NCI-H2107 treated with DMSO at 0.1 percent for 48 hours (cell line): ENCODE results near the gene SEZ6L.

Source experiments
- DNase-seq: peaks from one replicate; lab custom pipeline; 2025; ENCODE audit not compliant: unreplicated experiment; lab: John Stamatoyannopoulos, UW

The SEZ6L gene

GRCh38 chr22:26174280-26174679, 5.0 kb downstream of the SEZ6L start:
- no peak for DNase-seq

DNA sequence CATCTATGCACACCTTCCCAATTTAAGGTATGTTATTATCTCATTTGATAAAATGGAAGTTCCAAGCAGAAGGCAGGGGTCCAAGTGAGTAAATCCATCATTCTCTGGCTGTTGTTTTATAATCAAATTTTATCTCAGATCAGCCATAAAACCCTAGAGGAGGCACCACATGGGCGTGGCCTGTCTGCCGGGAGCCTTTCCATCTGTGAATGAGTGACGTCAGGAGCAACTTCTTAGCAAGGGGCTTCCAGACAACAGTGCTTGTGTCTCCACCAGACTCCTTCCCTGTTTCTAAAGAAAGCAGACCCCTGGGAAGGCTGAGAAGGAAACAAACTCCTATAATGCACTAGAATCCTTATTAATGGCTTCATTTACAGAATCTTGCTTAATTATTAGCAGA, 13.5 kb downstream of the SEZ6L start:
- no peak for DNase-seq

- no peak for DNase-seq
Measured at GRCh38 chr22:26185190-26185589, 15.9 kb downstream of the SEZ6L start.

DNA sequence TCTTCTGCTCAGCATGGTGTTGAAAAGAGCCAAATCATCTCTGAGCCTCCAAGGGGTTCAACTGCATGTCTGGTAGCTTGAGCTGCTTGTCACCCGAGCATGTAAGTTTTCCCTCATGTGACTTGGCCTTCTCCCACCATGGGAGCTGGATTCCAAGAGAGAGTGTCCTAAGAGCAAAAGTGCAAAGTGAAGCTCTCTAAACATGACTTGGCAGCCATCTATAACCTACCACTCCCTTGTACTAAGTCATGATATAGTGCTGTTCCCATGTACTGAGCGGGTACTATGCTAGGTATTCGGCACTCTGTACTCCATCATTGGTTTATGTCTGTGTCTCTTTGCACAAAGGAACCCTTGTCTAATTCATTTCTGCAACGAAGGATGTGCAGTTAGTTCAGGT, 19.1 kb downstream of the SEZ6L start:
- DNase-seq: no peak

GRCh38 chr22:26194313-26194712, 25.1 kb downstream of the SEZ6L start:
- no peak for DNase-seq

DNA sequence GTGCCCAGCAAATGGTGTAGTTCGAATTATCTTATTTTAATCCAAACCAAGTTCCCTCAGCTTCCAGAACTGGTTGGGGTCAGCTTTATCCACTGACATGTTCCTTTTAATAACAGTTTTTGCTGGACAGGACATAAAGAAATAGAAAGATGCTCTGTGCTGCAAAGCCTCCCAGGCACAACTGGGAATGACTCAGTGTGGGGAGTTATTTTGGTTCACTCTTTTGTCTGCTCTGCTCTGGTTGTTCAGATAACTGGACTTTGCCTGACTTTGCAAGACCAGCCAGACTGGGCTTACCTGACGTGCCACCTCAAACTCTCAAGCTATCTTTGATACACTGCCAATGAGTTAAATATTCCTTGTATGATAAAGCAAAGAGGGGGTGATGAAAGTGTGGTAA, 25.6 kb downstream of the SEZ6L start:
- DNase-seq: no peak

DNA sequence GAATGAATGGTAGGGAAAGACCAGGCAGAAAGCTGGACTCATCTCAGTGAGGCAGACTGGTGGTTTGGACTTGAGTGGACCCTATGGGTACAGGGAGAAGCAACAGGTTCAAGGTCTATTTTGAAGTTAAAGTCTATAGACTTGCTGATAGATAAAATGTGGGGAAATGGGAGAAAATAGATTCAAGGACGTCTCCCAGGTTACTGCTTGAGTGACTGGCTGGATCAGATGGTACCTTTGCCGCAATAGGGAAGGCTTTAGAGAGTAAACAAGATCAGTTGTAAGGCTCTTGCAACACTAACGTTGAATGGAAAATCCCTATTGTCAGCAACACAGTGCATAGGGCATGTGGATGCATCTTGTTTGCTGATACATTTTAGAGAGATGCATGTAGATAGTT, 27.4 kb downstream of the SEZ6L start:
- no peak for DNase-seq

DNA sequence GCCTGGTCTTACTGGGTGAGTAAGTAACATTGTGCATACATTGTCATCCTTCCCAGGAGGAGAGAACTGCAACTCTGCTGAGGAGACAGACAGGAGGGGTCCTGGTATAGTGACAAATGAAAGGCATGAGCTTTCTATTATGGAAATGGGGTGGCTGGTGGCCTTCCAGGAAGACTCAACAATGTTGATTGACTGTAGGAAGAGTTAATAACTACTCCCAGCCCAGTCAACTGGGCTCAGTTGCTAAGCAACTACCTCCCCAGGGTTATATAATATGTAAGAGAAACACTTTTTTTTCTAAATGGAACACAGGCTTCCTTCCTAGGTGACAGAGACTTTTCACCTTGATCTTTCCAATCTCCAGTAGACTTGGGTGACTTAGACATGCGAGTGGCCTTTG, 28.2 kb downstream of the SEZ6L start:
- no peak for DNase-seq

GRCh38 chr22:26199665-26200064, 30.4 kb downstream of the SEZ6L start:
- DNase-seq: no peak

- no peak for DNase-seq
Measured at GRCh38 chr22:26202280-26202924, 33.1 kb downstream of the SEZ6L start.

- DNase-seq: no peak
Measured at GRCh38 chr22:26205494-26205893, 36.2 kb downstream of the SEZ6L start.

DNA sequence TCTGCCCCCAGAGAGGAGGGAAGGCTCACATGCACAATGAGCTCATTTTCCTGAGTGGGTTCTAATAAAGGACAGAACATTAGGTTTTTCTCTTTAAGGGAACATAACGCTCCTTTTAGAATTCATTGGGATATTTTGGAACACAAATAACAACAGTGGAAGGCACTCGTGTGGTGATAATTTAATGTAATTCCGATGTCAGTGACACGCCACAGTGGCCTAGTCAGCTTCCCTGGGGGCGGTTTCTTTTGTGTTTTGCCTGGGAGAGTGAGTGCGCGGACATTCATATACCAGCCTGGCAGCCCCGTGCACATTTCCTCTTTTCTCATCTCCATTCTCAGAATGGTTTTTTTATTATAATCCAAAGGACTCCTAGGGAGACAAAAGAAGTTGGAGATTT, 41.1 kb downstream of the SEZ6L start:
- DNase-seq: peak; percentile 11

DNA sequence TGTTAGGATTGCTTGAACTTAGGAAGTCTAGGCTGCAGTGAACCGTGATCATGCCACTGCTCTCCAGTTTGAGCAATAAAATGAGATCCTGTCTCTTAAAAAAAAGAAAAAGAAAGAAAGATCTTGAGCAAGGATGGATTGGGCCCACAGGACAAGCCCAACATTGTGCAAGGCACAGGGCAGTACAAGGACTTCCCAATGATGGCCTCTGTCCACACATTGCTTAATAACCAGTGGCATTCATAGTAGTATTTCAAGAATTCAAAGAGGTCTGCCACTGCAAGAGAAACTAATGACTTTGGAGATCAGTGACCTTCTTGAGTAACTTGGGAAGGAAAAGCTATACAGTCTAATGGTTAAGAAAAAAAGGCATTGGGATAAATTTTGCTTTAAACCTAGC, 44.6 kb downstream of the SEZ6L start:
- no peak for DNase-seq

DNA sequence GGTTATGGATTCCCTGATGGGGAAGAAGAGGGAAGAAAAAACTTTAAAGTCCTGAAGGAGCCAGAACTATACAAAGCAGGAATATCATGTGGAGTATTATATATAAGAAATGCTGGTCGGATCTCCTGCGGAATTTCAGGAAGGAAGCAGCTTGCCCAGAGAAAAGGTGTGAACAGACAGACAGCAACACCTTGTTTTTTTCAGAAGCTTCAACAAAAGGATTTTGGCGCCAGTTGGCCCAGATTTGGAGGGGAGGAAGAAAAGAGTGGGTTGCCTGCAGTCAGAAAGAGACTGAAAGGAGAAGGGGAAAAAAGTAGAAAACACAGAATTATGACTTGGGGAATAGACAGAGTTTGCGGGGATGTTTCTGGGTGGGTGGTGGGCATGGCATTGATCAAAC, 45.2 kb downstream of the SEZ6L start:
- no peak for DNase-seq

- DNase-seq: no peak
Measured at GRCh38 chr22:26215736-26216135, 46.5 kb downstream of the SEZ6L start.

DNA sequence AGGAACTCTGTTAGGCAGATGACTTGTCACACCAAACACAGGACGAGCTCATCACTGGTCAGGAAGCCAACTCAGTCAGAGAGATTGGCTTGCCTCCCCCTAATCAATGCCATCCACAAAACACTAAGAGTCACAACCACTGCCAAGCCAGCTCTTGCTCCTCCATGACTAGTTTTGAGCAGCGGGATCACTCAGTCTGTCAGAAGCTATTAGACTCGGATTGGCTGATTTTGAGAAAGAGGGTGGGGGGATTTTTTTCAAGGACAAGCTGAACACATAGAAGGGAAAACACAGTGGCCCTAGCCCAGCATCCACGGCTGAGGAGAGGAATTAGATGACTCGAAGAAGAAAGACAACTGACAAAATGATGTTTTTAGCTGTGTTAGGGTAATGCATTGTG, 55.9 kb downstream of the SEZ6L start:
- no peak for DNase-seq

GRCh38 chr22:26226538-26227297, 57.5 kb downstream of the SEZ6L start:
- no peak for DNase-seq

DNA sequence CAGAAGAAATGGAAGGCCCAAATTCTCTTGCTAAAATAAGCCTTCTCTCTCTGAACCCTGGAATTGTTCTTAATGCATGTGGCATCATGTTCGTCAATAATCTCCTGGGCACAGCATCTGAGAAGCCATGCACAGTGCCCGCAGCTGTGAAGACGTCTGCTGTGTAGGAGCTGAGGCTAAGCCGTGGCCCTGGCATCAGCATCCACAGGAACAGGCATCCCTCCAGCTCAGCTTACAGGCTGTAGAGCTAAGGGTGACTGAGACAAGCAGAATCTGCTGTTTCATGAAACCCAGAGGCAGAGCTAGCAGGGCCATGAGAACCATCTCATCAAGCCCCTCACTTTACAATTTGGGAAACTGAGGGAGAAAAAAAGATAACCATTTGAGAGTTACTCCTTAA, 60.6 kb downstream of the SEZ6L start:
- DNase-seq: no peak

- no peak for DNase-seq
Measured at GRCh38 chr22:26234296-26234695, 65.0 kb downstream of the SEZ6L start.

GRCh38 chr22:26235792-26236487, 66.7 kb downstream of the SEZ6L start:
- no peak for DNase-seq

GRCh38 chr22:26236991-26237390, 67.7 kb downstream of the SEZ6L start:
- no peak for DNase-seq

DNA sequence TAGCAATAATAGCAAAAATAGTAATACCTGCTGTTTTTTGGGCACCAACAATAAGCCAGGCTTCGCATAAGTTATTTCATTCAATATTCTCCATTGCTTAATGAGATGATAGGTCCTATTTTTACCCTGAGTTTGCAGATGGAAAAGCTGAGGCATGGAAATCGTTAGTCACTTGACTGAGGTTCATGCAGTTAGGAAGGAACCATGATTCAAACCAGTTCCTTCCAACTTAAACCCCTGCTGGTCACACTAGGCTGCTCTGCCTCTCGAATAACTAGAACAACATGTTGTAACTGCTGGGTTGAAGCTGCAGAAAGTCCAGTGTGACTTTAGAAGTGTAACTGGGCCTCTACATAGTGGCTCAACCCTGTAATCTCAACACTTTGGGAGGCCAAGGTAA, 69.3 kb downstream of the SEZ6L start:
- DNase-seq: no peak
